SK-N-SH treated with all-trans-retinoic acid at 6 μM for 48 hours (cell line): Measurements from ENCODE around the gene NECAB3.

Source experiments
- ARNTL ChIP-seq: fragments of 450-650 bp; formaldehyde crosslinking; IDR thresholded peaks from 2 replicates; pipeline ENCODE4 v1.5.0; 2020; ENCODE audit warnings: low read depth, mild to moderate bottlenecking, moderate library complexity, borderline replicate concordance
- BACH2 ChIP-seq: fragments of 250-450 bp; sonication (Bioruptor Pico); IDR thresholded peaks from 2 replicates; pipeline ENCODE4 v1.9.0; 2021; ENCODE audit warnings: mild to moderate bottlenecking, borderline replicate concordance
- CREB5 ChIP-seq: fragments of 250-450 bp; sonication (Bioruptor Pico); IDR thresholded peaks from 2 replicates; pipeline ENCODE4 v1.5.1; 2020; ENCODE audit warnings: low read depth, mild to moderate bottlenecking, moderate library complexity
- RARB ChIP-seq: fragments of 250-450 bp; sonication (Bioruptor Pico); IDR thresholded peaks from 2 replicates; pipeline ENCODE4 v1.8.0; 2021; ENCODE audit warnings: mild to moderate bottlenecking, moderate library complexity
- TCF4 ChIP-seq: fragments of 250-450 bp; sonication (Bioruptor Pico); IDR thresholded peaks from 2 replicates; pipeline ENCODE4 v1.8.0; 2021; ENCODE audit warnings: mild to moderate bottlenecking, moderate library complexity, borderline replicate concordance
- TOX ChIP-seq: fragments of 250-450 bp; sonication (Bioruptor Pico); IDR thresholded peaks from 2 replicates; pipeline ENCODE4 v1.8.0; 2021; ENCODE audit warnings: mild to moderate bottlenecking, moderate library complexity, borderline replicate concordance
- ZFP3 ChIP-seq: fragments of 250-450 bp; sonication (Bioruptor Pico); IDR thresholded peaks from 2 replicates; pipeline ENCODE4 v1.5.0; 2020; ENCODE audit warnings: mild to moderate bottlenecking, moderate library complexity
- ZNF8 ChIP-seq: fragments of 450-650 bp; formaldehyde crosslinking; IDR thresholded peaks from 2 replicates; pipeline ENCODE4 v1.5.0; 2020; ENCODE audit warnings: mild to moderate bottlenecking, moderate library complexity

DNA sequence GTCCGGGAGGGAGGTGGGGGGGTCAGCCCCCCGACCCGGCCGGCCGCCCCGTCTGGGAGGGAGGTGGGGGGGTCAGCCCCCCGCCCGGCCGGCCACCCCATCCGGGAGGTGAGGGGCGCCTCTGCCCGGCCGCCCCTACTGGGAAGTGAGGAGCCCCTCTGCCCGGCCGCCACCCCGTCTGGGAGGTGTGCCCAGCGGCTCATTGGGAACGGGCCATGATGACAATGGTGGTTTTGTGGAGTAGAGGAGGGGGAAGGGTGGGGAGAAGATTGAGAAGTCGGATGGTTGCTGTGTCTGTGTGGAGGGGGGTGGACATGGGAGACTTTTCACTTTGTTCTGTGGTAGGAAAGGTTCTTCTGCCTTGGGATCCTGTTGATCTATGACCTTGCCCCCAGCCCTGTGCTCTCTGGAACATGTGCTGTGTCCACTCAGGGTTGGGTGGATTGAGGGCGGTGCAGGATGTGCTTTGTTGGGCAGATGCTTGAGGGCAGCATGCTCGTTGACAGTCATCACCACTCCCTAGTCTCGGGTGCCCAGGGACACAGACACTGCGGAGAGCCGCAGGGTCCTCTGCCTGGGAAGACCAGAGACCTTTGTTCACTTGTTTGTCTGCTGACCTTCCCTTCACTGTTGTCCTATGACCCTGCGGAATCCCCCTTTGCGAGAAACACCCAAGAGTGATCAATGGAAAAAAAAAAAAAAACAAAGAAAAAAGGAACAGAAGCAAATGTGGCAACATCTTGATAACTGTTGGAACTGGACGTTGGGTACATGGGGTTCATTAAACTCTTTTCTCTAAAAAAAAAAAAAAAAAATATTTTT is 27.6 kb upstream of the NECAB3 start:
- TF ChIP-seq ZNF8 (CRISPR knock-in tag) (no peak), ZFP3 (no peak), TCF4 (CRISPR knock-in tag) (no peak), ARNTL (CRISPR knock-in tag) (no peak), BACH2 (CRISPR knock-in tag) (no peak), RARB (no peak), TOX (no peak), CREB5 (CRISPR knock-in tag) (no peak)
